GM21367 (cell line): ENCODE measurements around the gene MED16.

ENCODE experiments used
- ATAC-seq: cut with Tn5 transposase; IDR thresholded peaks from one replicate; pipeline ENCODE4 v1.9.1; 2021; ENCODE audit not compliant: unreplicated experiment

MED16 gene

DNA sequence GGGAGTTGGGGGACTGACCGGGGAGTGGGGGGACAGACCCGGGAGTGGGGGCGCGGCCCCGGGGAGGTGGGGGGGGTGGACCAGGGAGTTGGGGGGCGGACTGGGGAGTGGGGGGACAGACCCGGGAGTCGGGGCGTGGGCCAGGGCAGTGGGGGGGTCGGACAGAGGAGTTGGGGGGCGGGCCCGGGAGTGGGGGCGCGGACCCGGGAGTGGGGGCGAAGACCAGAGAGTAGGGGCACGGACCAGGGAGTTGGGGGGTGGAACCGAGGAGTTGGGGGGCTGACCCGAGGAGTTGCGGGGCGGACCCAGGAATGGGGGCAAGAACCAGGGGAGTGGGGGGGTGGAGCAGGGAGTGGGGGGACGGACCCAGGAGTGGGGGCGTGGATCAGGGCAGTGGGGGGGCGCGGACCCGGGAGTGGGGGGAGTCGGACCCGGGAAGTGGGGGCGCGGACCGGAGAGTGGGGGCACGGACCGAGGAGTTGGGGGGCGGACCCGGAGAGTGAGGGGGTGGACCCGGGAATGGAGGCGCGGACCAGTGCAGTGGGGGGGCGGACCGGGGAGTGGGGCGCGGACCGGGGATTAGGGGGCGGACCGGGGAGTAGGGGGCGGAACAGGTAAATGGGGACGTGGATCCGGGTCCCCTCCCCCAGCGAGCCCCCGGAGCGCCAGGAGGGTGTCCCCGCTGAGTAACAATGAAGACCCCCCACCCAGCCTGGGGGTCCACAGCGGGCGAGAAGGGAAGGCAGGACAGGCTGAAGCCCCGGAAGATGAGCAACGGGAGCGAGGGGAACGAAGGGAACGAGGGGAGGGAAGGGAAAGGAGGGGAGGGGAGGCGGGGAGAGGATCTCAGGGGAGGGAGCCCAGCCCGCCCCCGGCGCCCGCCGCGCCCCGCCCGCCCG, 19.4 kb upstream of the MED16 start:
- ATAC-seq: no peak

DNA sequence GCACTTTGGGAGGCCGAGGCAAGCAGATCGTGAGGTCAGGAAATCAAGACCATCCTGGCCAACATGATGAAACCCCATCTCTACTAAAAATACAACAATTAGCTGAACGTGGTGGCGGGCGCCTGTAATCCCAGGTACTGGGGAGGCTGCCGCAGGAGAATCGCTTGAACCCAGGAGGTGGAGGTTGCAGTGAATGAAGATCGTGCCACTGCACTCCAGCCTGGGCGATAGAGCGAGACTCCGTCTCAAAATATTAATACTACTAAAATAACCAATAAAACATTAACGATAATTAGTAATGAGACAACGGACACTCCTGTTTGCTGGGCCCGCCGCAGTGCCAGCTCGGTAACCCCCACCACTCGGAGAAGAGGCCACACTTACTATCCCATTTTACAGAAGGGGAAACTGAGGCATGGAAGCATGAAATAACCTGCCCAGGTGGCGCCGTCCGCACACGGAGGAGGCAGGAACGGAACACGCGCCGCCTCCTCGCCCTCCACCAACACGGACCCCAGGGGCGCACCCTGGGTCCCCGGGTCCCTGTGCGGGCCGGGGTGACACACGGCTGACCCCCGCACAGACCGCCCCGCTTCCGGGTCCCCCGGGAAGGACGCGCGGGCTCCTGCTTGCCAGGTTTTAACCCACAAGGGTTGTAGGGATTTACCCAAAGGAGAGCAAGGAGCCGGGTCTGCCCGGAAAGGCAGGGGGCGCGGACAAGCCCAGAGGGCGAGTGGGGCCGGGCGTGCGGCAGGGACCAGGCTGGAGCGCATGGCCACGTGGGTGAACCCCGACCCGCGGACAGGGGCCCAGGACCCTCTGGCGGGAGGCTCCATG, 18.4 kb upstream of the MED16 start:
- no peak for ATAC-seq

DNA sequence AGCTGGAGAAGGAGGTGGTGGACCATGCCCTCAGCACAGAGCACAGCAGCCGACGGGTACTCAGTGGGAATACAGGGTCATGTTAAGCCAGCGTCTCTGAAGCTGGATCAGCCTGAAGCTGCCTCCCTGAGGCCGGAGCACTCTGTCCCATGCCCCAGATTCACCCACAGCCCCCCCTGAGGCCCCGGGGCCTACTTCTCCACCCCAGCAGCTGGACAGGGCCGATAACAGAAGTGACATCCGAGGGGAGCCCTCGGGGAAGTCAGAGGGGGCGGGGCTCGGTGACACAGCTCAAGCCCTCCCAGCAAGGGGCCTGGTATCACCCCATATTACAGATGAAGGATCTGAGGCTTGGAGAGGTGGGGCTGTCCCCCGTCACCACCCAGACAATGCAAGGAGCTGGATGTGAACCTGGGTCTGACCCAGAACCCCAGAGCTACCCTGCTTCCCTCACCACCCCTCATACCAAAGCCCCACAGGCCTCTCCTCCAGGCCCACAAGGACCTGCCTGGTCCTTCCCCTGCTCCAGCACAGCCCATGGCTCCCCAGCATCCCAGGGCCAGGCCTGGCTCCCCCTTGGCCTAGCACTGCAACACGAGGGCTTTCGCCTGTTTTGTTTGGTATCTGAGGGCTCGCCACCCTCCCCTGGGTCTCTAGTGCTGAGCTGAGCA, 14.3 kb upstream of the MED16 start:
- ATAC-seq: no peak

DNA sequence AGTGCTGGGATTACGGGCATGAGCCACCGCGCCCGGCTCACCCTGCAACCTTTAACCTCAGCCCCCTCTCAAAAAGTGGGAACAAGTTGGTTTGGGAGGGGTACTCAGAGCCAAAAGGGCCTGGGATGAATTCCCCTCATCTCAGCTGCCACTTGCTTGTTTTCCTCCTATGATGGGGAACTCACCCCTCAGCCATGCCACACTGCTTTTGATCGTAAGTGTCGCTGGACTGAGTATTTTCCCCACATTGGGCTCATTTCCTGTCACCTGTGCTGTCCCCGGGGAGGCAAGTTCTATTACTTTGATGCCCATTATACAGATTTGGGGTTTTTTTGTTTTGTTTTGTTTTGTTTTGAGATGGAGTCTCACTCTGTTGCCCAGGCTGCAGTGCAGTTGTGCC, 13.5 kb upstream of the MED16 start:
- ATAC-seq: no peak

DNA sequence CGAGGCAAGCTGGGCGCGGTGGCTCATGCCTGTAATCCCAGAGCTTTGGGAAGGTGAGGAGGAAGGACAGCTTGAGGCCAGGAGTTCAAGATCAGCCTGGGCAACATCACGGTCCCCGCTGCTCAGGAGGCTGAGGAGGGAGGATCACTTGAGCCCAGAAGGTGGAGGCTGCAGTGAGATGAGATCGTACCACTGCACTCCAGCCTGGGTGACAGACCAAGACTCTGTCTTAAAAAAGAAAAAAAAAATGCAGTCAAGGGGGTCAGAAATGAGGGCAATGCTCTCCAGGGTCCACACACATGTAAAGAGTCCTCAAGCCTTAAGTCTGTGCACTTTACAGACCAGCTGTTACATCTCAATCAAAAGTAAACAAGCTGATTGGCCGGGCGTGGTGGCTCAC, 11.6 kb upstream of the MED16 start:
- no peak for ATAC-seq

DNA sequence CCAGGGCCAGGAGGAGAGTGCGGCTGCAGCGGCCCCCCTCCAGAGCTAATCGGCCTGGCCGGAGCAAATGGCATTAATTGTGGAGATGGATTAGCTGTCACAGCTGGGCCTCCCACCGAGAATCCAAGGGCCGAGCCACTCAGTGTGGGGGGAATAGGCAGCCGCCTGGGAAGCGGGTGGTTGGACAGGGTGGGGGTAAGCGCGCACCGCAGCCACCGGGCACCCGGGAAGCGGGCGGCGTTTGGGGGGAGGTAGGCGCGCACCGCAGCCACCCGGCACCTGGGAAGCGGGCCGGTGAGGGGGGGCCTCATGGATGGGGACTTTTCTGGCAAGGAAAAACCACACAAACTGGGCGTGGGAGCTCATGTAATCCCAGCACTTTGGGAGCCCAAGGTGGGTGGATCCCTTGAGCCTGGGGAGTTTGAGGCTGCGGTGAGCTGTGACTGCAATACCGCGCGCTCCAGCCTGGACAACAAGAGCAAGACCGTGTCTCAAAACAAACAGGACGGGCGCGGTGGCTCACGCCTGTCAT, 10.3 kb upstream of the MED16 start:
- no peak for ATAC-seq

DNA sequence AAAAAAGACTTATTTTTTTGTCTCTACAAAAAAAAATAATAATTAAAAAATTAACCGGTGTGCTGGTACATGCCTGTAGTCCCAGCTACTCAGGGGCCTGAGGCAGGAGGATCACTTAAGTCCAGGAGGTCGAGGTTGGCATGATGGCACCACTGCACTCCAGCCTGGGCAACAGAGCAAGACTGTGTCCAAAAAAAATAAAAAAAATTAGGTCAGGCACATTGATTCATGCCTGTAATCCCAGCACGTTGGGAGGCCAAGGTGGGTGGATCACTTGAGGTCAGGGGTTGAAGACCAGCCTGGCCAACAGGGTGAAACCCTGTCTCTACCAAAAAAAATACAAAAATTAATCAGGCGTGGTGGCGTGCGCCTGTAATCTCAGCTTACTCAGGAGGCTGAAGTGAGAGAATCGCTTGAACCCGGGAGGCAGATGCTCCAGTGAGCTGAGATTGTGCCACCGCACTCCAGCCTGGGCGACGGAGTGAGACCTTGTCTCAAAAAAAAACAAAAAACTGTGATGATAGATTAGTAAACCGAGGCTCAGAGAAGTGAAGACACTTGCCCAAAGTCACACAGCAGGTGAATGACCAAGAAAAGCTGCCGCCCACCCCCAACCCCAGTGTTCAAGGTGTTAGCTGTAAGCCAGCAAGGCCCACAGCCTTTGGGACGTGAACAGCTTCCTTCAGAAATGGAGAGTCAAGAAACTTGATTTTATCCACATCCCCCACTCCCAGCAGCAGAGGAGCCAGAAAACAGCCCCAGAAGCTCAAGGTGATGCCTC, 9.6 kb upstream of the MED16 start:
- ATAC-seq: no peak

DNA sequence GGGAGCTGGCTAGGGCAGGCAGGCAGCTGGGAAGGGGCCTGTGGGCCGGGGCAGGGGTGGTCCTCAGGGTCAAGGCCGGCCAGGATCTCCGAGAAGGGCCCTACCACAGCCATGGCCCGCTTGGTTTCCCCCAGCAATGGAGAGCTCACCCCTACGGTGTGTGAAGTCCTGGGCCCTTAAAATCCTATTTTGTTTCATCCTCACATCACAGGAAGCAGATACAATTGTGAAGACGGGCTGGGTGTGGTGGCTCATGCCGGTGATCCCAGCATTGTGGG, 9.0 kb upstream of the MED16 start:
- no peak for ATAC-seq

DNA sequence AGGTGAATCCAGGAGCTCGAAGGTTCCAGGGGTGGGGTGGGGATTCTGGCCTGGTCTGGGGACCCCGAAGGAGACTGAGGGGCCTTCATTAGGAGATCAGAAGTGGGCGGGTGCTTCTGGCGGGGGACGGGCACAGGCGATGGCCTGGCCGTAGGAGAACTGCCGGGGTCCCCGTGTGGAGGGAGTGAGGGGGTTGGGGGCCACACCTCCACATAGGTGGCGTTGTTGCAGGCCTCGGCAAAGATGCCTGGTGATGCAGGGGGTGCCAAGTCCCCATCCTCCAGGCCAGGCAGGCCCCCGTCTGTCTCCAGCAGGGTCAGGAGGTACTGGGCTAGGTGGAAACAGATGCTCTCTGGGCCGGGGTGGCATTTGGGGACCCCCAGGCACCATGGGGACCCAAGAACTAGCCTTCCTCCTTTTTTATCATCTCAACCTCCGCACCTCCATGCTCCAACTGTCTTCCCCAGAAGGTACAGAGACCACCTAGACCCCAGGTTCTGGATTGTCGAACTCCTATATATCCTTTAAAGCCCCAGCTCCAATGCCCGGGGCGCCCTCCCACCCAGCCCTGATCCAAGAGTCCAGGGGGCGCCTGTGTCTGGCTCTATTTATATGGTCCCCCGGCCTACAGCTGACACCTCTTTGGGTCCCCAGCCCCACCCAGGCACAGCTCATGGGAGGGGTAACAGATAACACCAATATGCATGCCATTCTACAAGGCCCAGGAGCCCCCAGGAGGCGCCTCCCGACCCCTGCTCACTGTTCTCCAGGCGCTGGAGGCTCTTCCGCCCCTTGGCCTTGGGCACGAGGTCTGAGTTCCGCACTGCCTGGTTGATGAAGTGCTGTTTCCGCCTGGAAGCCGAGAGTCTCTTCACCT, 8.5 kb upstream of the MED16 start:
- no peak for ATAC-seq

DNA sequence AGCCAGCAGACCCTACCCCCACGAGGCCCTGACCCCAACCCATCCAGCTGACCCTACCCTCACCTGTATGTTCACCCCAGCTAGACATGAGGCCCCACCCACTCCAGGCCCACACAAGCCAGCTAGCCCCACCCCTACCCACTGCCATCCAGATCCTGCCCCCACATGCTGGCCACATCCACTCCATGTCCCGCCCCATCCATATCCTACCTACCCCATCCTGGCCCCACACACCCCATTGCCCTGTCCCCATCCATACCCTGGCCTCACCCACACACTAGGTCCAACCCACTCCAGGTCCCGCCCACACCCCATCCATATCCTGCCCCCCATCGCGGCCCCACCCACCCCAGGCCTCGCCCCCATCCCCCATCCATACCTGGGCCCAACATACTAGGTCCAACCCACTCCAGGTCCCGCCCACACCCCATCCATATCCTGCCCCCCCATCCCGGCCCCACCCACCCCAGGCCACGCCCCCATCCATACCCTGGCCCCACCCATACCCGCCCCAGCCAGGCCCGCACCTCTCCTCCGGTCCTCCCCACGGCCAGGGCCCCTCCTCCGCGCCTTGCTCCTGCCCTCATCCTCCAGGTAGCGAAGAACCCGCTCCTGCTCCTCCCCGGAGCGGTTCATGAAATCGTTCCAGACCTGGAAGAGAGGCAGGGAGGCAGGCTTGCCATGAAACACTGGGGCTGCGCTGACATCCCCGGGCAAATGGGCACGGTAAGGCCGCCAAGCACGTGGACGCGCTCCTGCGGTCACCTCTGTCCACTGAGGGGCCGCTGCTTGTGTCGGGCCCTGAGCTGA, 7.5 kb upstream of the MED16 start:
- no peak for ATAC-seq

DNA sequence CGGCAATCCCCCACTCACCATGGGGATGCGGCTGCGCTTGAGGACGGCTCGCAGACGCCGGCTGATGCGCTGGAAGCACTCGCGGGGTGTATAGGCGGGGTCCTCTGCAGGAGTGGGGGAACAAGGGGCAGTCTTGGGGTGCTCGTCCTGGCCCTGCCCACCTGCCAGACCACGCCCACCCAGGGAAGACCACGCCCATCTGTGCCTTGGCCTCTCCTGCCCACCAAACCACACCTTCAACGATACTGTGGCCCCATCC, 7.0 kb upstream of the MED16 start:
- no peak for ATAC-seq

DNA sequence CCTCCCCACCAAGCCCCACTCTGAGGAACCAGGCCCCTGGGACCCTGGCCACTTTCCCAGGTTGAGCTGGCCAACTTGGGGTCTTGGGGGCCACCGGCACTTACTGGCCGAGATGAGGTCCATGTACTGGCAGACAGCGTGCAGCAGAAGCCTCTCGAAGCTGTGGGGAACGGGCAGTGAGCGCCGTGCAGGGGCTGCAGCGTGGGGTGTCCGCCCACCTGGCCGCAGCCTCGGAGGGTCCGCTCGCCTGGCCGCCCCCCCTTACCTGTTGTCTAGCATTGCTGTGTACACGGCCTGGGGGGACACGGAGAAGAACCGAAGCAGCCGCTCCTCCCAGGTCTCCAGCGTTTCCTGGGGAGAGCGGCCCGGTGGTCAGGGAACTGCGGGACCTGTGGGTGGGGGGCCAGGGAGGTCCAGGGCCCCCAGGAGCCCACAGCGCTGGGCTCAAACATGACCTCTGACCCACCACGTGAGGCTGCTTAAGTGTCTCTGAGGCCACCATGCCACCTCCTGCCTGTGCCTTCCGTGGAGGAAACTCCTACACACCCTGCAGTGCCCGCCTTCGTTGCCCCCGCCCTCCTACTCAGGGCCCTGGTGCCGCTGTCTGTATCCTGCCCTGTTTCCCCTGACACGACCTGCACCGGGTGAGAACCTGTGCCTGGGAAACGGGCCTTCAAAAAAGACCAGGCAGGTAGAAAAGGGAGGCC, 6.5 kb upstream of the MED16 start:
- ATAC-seq: no peak

DNA sequence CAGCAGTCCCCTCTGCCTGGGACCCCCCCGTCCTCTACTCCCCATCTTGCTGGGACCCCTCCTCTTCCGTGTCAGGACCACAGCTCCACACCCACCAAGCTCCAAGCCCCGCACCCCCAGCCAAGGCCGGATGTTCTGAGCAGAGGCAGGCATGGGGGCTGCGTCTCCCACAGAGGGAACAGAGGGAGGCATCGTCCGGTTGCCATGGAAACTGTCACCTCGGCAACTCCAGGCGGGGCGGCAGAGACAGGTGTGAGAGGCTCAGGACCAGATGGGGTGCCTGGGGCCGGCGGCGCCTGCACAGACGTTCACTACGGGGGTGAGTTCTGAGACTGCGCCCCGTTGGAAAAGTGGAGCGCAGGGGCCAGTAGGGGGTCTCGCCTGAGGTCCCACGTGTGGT, 5.7 kb upstream of the MED16 start:
- ATAC-seq: no peak

DNA sequence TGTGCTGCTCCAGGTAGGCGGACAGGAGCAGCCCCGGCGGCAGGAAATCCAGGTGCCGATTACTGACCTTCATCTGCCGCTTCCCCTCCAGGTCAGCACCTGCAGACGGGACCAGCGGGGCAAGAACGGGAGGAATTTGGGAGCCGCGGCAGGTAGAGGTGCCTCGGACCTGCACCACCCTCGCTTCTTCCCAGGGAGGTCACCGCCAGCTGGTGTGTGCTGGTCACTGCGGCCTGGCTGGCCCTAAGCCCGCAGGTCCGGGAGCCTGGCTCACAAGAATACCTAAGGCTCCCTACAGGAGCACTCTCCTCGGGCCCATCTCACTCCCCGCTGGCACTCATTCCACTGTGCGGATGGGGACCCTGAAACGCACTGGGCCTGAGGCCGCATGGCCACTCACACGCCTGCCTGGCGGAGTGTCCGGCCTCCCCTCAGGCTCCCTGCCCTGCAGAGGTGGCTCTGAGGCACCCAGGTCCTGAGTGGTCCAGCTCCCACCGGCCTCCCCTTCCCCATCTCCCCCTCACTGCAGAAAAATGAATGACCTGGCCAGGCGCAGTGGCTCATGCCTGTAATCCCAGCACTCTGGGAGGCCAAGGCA, 4.6 kb upstream of the MED16 start:
- no peak for ATAC-seq

DNA sequence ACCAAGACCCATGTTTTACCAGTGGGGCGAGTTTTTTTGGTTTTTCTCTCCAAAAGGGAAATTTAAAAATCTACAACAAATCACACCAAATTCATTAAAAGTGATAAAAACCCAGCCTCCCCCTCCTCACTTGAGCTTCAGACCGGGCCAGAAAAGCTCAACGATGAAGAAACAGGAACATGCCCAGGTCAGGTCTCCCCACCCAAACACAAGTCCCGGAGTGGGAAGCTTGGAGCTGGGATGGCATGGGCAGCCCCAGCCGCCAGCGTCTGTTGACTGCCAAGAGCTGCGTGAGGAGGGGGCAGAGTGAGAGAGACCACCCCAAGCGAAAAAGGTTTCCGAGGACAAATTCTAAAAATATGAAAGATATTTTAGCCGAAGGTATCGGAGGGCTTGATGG, 4.0 kb upstream of the MED16 start:
- no peak for ATAC-seq

DNA sequence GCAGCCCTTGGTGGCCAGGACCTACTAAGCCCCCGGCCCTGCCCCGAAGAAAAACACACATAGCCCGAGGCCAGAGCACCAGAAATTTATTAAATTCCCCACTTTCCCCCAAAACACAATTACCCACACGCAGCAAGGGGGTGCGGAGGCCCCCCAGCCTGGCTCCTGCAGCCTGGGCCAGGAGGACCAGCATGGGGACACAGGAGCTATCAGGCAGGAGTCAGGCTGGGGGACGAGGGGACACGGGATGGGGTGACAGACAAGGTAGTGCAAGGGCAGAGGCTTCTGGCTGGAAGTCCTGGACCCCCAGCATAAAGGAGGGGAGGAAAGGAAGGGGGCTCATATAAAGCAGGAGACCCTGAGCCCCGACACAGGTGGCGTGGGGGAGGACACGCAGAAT, 3.4 kb upstream of the MED16 start:
- ATAC-seq: no peak

DNA sequence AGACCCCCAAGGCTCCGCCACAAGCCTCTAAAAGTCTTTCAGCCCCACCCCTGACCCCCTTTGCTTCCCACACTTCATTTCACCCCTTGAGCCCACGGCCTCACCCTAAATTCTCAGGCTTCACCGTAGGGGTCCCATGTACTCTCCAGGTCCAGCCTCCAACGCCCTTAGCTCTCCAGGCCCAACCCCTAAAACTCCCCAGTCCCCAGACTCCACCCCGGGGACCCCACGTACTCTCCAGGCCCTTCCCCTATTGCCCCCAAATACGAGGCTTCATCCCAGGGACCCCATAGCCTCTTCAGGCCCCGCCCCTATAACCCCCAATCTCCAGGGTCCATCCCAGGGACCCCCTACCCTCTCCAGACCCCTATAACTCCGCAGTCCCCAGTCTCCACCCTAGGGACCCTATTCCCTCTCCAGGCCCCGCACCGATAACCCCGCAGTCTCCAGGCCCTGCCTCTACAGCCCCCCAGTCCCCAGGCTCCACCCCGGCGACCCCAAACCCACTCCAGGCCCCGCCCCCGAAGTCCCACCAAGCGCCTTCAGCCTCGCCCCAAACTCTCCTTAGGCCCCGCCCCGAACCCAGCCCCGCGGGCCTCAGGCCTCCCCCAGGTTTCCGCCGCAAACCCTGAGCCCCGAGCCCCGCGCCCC, 619 bp downstream of the MED16 start:
- ATAC-seq: peak; percentile 4
